PC-3 (cell line): ENCODE measurements around the gene RBM18. TPM values are rescaled to one million over a fixed set of nuclear protein-coding genes. Genes with fewer than 3 reads are reported as not detected.
A peak's percentile ranks its signal among the peaks of the same experiment; 100 is the strongest.

Experiments used
- ATAC-seq: fragments of 200-7000 bp; cut with Tn5 transposase; 2 replicates; pipeline ENCODE4 v1.9.1; 2020; ENCODE audit warnings: mild to moderate bottlenecking, moderate library complexity
- BruUV-seq: library from RNA; stranded (reverse); fragments of 400-500 nt; replicated peaks from 2 replicates; lab custom pipeline; 2021; lab: Mats Ljungman, UMichigan
- CTCF ChIA-PET: fragments of 300-600 bp; sonication (Branson Sonifier 250); formaldehyde crosslinking; loops from one replicate; lab custom pipeline; 2022; ENCODE audit warnings: antibody characterized with exemption; lab: Charles Lee
- POLR2A ChIA-PET: fragments of 300-600 bp; sonication (Branson Sonifier 250); formaldehyde crosslinking; loops from one replicate; lab custom pipeline; 2022; ENCODE audit warnings: antibody characterized with exemption; ENCODE audit not compliant: unreplicated experiment; lab: Charles Lee
- DNase-seq: peaks from one replicate; pipeline ENCODE4 v3.0.0-alpha.2; 2015
- H2AFZ ChIP-seq: fragments of 300-600 bp; sonication (generic); 2 replicates; pipeline ENCODE4 v1.6.0; 2016; ENCODE audit warnings: antibody characterized with exemption, low read length
- H3F3A ChIP-seq: fragments of 300-600 bp; sonication (generic); one replicate; pipeline ENCODE4 v1.6.0; 2017; ENCODE audit warnings: antibody characterized with exemption, low read length, control low read depth, mild to moderate bottlenecking; ENCODE audit not compliant: unreplicated experiment
- H3K27ac ChIP-seq: fragments of 300-600 bp; sonication (generic); 2 replicates; pipeline ENCODE4 v1.5.1; 2016; ENCODE audit warnings: mild to moderate bottlenecking, low read length
- H3K27me3 ChIP-seq: fragments of 300-600 bp; sonication (generic); 2 replicates; pipeline ENCODE4 v1.6.1; 2016; ENCODE audit warnings: low read length, mixed read lengths
- H3K36me3 ChIP-seq: fragments of 300-600 bp; sonication (generic); 2 replicates; pipeline ENCODE4 v1.6.1; 2016; ENCODE audit warnings: low read depth, mixed run types, low read length, mixed read lengths
- H3K4me1 ChIP-seq: fragments of 300-600 bp; sonication (generic); 2 replicates; pipeline ENCODE4 v1.5.1; 2016; ENCODE audit warnings: low read length; ENCODE audit not compliant: insufficient read depth
- H3K4me2 ChIP-seq: fragments of 300-600 bp; sonication (generic); 2 replicates; pipeline ENCODE4 v1.6.0; 2016; ENCODE audit warnings: low read length
- H3K4me3 ChIP-seq: fragments of 300-600 bp; sonication (generic); 2 replicates; pipeline ENCODE4 v1.5.1; 2016; ENCODE audit warnings: mild to moderate bottlenecking, low read length, mixed read lengths
- H3K79me2 ChIP-seq: fragments of 300-600 bp; sonication (generic); 2 replicates; pipeline ENCODE4 v1.6.1; 2017; ENCODE audit warnings: low read length, mixed read lengths
- H3K9ac ChIP-seq: fragments of 300-600 bp; sonication (generic); 2 replicates; pipeline ENCODE4 v1.6.0; 2016; ENCODE audit warnings: mild to moderate bottlenecking, low read length
- H3K9me2 ChIP-seq: fragments of 300-600 bp; sonication (generic); replicated peaks from 2 replicates; pipeline ENCODE4 v1.6.1; 2016; ENCODE audit warnings: mixed run types, low read length, mixed read lengths
- H3K9me3 ChIP-seq: fragments of 300-600 bp; sonication (generic); 2 replicates; pipeline ENCODE4 v1.6.1; 2016; ENCODE audit warnings: low read length, mixed read lengths
- H4K20me1 ChIP-seq: fragments of 300-600 bp; sonication (generic); 2 replicates; pipeline ENCODE4 v1.6.1; 2016; ENCODE audit warnings: low read length, mixed read lengths
- EZH2 ChIP-seq: fragments of 300-600 bp; sonication (generic); IDR thresholded peaks from one replicate; pipeline ENCODE4 v1.6.1; 2017; ENCODE audit warnings: antibody characterized with exemption, mild to moderate bottlenecking, low read length; ENCODE audit not compliant: unreplicated experiment
- EZH2phosphoT487 ChIP-seq: fragments of 300-600 bp; sonication (generic); IDR thresholded peaks from 2 replicates; pipeline ENCODE4 v1.6.1; 2018; ENCODE audit warnings: mild to moderate bottlenecking, antibody characterized with exemption, low read length, borderline replicate concordance
- intact Hi-C: fragments of 100-400 bp; cut with micrococcal nuclease; formaldehyde crosslinking; loops from 2 replicates; pipeline ENCODE4 v1.9.0; 2023
- total RNA-seq: library from RNA; depleted of rRNA; stranded (reverse); fragments of >200 nt; gene quantifications from 2 replicates; pipeline ENCODE4 v1.2.3, GENCODE V29; 2014
- TF ChIP-seq, protein P1 (sequence below): fragments of 300-600 bp; sonication (generic); conservative IDR thresholded peaks from 2 replicates; pipeline ENCODE4 v1.5.1; 2017; ENCODE audit warnings: antibody characterized with exemption, low read depth, mild to moderate bottlenecking, low read length

RBM18 gene
- total RNA-seq, 1 experiment from 2014 or later, result 8.3 TPM

DNA sequence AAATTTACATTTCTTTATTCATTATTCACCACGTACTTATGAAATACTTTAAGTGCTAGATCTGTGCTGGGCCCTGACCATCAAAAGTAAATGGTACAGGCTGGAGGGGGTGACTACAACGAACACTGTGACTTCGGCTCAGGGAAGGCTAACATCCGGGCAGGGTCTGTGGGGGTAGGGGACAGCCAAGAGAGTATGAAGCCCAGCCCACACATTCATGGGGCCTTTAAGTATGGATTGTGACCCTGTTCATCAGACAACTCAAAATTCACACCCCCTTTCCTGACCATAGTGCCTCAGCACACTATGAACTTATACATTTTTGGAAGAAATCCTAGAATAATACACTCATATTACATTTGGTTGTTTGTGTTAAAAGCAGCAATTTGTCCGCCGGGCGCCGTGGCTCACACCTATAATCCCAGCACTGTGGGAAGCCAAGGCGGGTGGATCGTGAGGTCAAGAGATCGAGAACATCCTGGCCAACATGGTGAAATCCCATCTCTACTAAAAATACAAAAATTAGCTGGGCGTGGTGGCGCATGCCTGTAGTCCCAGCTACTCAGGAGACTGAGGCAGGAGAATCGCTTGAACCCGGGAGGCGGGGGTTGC, 71.6 kb downstream of the RBM18 start:
- Histone ChIP-seq H3K27ac (no peak overlapping the region), H3K4me3 (no peak overlapping the region), H3K4me2 (no peak overlapping the region), H3K36me3 (no peaks in the 10 kb centered on the region), H3K9ac (no peak overlapping the region), H3K9me2 (no peaks in the 10 kb centered on the region), H3K4me1 (peaks cover 17% of the 10 kb centered on the region), H3K79me2 (no peaks in the 10 kb centered on the region), H3F3A (no peaks in the 10 kb centered on the region), H4K20me1 (no peaks in the 10 kb centered on the region), H2AFZ (no peak overlapping the region), H3K27me3 (no peaks in the 10 kb centered on the region), H3K9me3 (no peaks in the 10 kb centered on the region)
- no TSS peak for BruUV-seq
- CTCF ChIA-PET, result no interaction called here
- TF ChIP-seq, protein P1, sequence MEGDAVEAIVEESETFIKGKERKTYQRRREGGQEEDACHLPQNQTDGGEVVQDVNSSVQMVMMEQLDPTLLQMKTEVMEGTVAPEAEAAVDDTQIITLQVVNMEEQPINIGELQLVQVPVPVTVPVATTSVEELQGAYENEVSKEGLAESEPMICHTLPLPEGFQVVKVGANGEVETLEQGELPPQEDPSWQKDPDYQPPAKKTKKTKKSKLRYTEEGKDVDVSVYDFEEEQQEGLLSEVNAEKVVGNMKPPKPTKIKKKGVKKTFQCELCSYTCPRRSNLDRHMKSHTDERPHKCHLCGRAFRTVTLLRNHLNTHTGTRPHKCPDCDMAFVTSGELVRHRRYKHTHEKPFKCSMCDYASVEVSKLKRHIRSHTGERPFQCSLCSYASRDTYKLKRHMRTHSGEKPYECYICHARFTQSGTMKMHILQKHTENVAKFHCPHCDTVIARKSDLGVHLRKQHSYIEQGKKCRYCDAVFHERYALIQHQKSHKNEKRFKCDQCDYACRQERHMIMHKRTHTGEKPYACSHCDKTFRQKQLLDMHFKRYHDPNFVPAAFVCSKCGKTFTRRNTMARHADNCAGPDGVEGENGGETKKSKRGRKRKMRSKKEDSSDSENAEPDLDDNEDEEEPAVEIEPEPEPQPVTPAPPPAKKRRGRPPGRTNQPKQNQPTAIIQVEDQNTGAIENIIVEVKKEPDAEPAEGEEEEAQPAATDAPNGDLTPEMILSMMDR, result no peak
- no peak for TF ChIP-seq EZH2
- no peak for TF ChIP-seq EZH2phosphoT487
- ATAC-seq, result no peak
- POLR2A ChIA-PET, result no interaction called here
- no peak for DNase-seq
- intact Hi-C loops, result loop anchor here (5.0 kb wide), 1 partner anchor 51 kb away; no protein-coding TSS in a partner anchor

DNA sequence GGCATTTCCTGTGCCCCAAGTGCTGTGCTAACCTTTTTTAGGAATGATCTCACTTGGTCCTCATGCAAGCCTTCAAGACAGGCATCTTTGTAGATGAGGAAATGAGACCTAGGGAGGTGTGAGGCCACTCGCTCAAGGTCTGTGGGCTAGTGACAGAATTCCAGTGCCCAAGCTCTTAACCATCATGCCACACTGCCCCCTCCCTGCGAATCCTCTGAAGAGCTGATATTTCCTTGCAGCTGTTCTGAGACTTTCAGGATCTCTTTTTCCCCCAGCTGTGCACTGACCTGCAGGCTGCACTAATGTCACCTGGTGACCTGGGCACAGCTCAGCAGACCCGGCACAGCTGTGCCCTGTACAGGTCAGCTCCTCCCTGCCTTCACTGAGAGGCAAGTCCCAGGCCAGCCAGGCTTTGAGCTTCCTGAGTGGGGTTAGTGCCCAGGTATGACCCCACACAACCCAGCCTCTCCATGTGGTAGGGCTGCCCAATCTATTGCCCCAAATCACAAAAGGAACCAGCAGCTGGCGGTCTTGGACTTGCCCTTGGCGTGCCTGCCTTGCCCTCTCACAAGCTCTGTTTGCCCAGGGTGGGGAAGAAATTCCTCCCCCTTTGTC, 72.3 kb downstream of the RBM18 start:
- H4K20me1 ChIP-seq, result no peaks in the 10 kb centered on the region
- no peaks in the 10 kb centered on the region for H3K9me3 ChIP-seq
- H3K4me2 ChIP-seq, result no peak overlapping the region
- POLR2A ChIA-PET, result no interaction called here
- no peaks in the 10 kb centered on the region for H3K79me2 ChIP-seq
- H3K36me3 ChIP-seq, result no peaks in the 10 kb centered on the region
- intact Hi-C loops, result loop anchor here (5.0 kb wide), 1 partner anchor 50 kb away; no protein-coding TSS in a partner anchor
- H3F3A ChIP-seq, result no peaks in the 10 kb centered on the region
- H3K4me1 ChIP-seq, result peaks cover 17% of the 10 kb centered on the region
- CTCF ChIA-PET, result no interaction called here
- ATAC-seq, result no peak
- H2AFZ ChIP-seq, result no peak overlapping the region
- no TSS peak for BruUV-seq
- no peak for DNase-seq
- no peaks in the 10 kb centered on the region for H3K9me2 ChIP-seq
- no peaks in the 10 kb centered on the region for H3K27me3 ChIP-seq
- H3K9ac ChIP-seq, result no peak overlapping the region
- H3K27ac ChIP-seq, result no peak overlapping the region
- TF ChIP-seq, protein P1, result no peak
- TF ChIP-seq EZH2phosphoT487 (no peak), EZH2 (no peak)
- no peak overlapping the region for H3K4me3 ChIP-seq

DNA sequence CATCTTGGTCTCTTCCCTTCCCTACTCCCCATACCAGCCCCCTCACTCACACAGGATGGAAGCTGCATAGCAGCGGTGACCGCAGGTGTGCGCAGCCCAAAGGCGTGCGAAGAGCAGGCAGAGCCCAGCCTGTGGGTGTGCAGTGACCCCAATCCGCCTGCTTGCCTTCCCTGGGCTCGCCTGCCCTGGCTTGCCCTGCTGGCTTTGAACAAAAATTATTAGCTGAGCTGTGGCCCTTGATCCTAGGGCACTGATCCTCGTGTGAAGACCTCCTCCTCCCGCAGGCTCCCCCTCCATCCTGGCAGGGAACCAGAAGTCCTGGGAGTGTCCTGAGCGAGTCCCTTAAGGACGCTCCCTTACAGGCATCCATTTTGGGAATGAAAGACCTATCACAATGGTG, 73.1 kb downstream of the RBM18 start:
- TF ChIP-seq EZH2 (no peak), EZH2phosphoT487 (no peak)
- TF ChIP-seq, protein P1, result no peak
- intact Hi-C loops, result loop anchor here (5.0 kb wide), 1 partner anchor 49 kb away; no protein-coding TSS in a partner anchor

More for the DNA sequence above, 73.1 kb downstream of the RBM18 start:
- no peaks in the 10 kb centered on the region for H4K20me1 ChIP-seq
- no peaks in the 10 kb centered on the region for H3K36me3 ChIP-seq
- no peak overlapping the region; the same call in 1 of the 2 replicates for H3K9ac ChIP-seq
- H3K4me3 ChIP-seq, result no peak overlapping the region
- H3K27ac ChIP-seq, result peak overlapping the region; percentile 74; the same call in 1 of the 2 replicates
- ChIA-PET CTCF (no interaction called here), POLR2A (no interaction called here)
- H2AFZ ChIP-seq, result no peak overlapping the region
- no peaks in the 10 kb centered on the region for H3K9me2 ChIP-seq
- no peaks in the 10 kb centered on the region for H3K9me3 ChIP-seq
- H3K4me2 ChIP-seq, result no peak overlapping the region
- no peak for ATAC-seq
- peaks cover 17% of the 10 kb centered on the region for H3K4me1 ChIP-seq
- no peaks in the 10 kb centered on the region for H3K79me2 ChIP-seq
- no peaks in the 10 kb centered on the region for H3K27me3 ChIP-seq
- H3F3A ChIP-seq, result no peaks in the 10 kb centered on the region
- BruUV-seq, result no TSS peak
- DNase-seq, result no peak
